Gastroesophageal sphincter (tissue), 4 donors: ENCODE data around the gene PPP1R26. TPM values are rescaled to one million over a fixed set of nuclear protein-coding genes. Genes with fewer than 3 reads are reported as not detected.
"Not testable (repeated sequence)": the region's sequence is repeated elsewhere in the genome, so short reads cannot be mapped to it uniquely, and the experiment has no call there.

Source experiments
- ATAC-seq: fragments of 150-250 bp; one replicate; pipeline ENCODE4 v1.9.1; 2016; ENCODE audit warnings: mild to moderate bottlenecking, moderate library complexity
- H3K27ac ChIP-seq, 4 donors: fragments of 200-600 bp; sonication (generic) in 3 of 4; 1 replicate in 3 of 4; 2 replicates in 1 of 4; pipeline ENCODE4 v1.5.1; 2016 to 2019
- H3K27me3 ChIP-seq: fragments of 200-600 bp; sonication (generic); one replicate; pipeline ENCODE4 v1.5.1; 2019
- H3K36me3 ChIP-seq, 2 donors: fragments of 200-600 bp; sonication (generic); one replicate each; pipeline ENCODE4 v1.5.1; 2019; ENCODE audit warnings: control low read depth in 1 of 2
- H3K4me1 ChIP-seq, 3 donors: fragments of 200-600 bp; sonication (generic); 1 replicate in 2 of 3; 2 replicates in 1 of 3; pipeline ENCODE4 v1.5.1; 2016 to 2019; ENCODE audit warnings: control low read depth in 2 of 3
- H3K4me3 ChIP-seq, 2 donors: fragments of 200-600 bp; sonication (generic); one replicate each; pipeline ENCODE4 v1.5.1; 2019; ENCODE audit warnings: mild to moderate bottlenecking in 1 of 2, moderate library complexity in 1 of 2
- H3K9me3 ChIP-seq, 3 donors: fragments of 200-600 bp; sonication (generic); one replicate each; pipeline ENCODE4 v1.5.1; 2017 to 2019; ENCODE audit warnings: control low read depth in 2 of 3
- EP300 ChIP-seq: sonication (generic); formaldehyde crosslinking; IDR thresholded peaks from one replicate; pipeline ENCODE4 v1.6.1; 2017; ENCODE audit warnings: antibody characterized with exemption, mild to moderate bottlenecking
- POLR2A ChIP-seq, 2 donors: fragments of 450-650 bp; IDR thresholded peaks; one replicate each; pipeline ENCODE4 v1.6.1; 2017; ENCODE audit warnings: antibody characterized with exemption in 2 of 2, mild to moderate bottlenecking in 2 of 2, moderate library complexity in 1 of 2
- POLR2AphosphoS5 ChIP-seq: sonication (generic); formaldehyde crosslinking; IDR thresholded peaks from one replicate; pipeline ENCODE4 v1.6.1; 2017; ENCODE audit warnings: antibody characterized with exemption
- WGBS, 2 donors: methylation state at CpG; one replicate each; pipeline ENCODE4 v1.1.5; 2018; ENCODE audit warnings: low coverage in 1 of 2; 5-methylcytosine and 5-hydroxymethylcytosine counted together
- total RNA-seq, 4 donors: library from RNA; depleted of rRNA; stranded (reverse); fragments of >200 nt; gene quantifications; one replicate each; pipeline ENCODE4 v1.1.0, GENCODE V29; 2016
- TF ChIP-seq, protein P1 (sequence below), 4 experiments: fragments of 200-600 bp in 2 of 4; fragments of 450-650 bp in 2 of 4; sonication (generic) in 1 of 4; IDR thresholded peaks; one replicate each; pipeline ENCODE4 v1.5.1; 2017 to 2019; ENCODE audit warnings: antibody characterized with exemption in 4 of 4, mild to moderate bottlenecking in 2 of 4, moderate library complexity in 2 of 4

Gene PPP1R26
- total RNA-seq, 4 donors from 2014 or later: 10.9 to 25.0 (median 14.4) TPM

- 30 to 76% methylated on average over 6 to 20 of the region's 23 CpGs for WGBS, 2 donors
- H3K27me3 ChIP-seq: peaks cover 61% of the 10 kb centered on the region
- no peak overlapping the region for H3K4me3 ChIP-seq
- ATAC-seq: no peak
- H3K27ac ChIP-seq: no peak overlapping the region
- TF ChIP-seq EP300 (no peak), POLR2A (IDR thresholded peaks at IDR 0.05) (no peak), POLR2AphosphoS5 (no peak)
- TF ChIP-seq, protein P1, sequence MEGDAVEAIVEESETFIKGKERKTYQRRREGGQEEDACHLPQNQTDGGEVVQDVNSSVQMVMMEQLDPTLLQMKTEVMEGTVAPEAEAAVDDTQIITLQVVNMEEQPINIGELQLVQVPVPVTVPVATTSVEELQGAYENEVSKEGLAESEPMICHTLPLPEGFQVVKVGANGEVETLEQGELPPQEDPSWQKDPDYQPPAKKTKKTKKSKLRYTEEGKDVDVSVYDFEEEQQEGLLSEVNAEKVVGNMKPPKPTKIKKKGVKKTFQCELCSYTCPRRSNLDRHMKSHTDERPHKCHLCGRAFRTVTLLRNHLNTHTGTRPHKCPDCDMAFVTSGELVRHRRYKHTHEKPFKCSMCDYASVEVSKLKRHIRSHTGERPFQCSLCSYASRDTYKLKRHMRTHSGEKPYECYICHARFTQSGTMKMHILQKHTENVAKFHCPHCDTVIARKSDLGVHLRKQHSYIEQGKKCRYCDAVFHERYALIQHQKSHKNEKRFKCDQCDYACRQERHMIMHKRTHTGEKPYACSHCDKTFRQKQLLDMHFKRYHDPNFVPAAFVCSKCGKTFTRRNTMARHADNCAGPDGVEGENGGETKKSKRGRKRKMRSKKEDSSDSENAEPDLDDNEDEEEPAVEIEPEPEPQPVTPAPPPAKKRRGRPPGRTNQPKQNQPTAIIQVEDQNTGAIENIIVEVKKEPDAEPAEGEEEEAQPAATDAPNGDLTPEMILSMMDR (IDR thresholded peaks at IDR 0.05): no peak
- H3K9me3 ChIP-seq: peaks cover 0 to 24% (median 0%) of the 10 kb centered on the region in 3 donors
- no peaks in the 10 kb centered on the region for H3K4me1 ChIP-seq
- H3K36me3 ChIP-seq: no peaks in the 10 kb centered on the region
Measured at GRCh38 chr9:135455401-135456030, 24.1 kb upstream of the PPP1R26 start.

GRCh38 chr9:135456436-135457104, 23.0 kb upstream of the PPP1R26 start:
- Histone ChIP-seq H3K9me3 (peaks cover 0 to 24% (median 0%) of the 10 kb centered on the region in 3 donors), H3K4me3 (no peak overlapping the region), H3K27ac (no peak overlapping the region), H3K27me3 (peaks cover 70% of the 10 kb centered on the region), H3K4me1 (no peaks in the 10 kb centered on the region), H3K36me3 (no peaks in the 10 kb centered on the region)
- 45 to 65% methylated on average over 4 to 7 of the region's 19 CpGs for WGBS, 2 donors
- no peak for ATAC-seq
- TF ChIP-seq, protein P1 (IDR thresholded peaks at IDR 0.05): no peak
- TF ChIP-seq EP300 (no peak), POLR2AphosphoS5 (no peak), POLR2A (IDR thresholded peaks at IDR 0.05) (no peak)

DNA sequence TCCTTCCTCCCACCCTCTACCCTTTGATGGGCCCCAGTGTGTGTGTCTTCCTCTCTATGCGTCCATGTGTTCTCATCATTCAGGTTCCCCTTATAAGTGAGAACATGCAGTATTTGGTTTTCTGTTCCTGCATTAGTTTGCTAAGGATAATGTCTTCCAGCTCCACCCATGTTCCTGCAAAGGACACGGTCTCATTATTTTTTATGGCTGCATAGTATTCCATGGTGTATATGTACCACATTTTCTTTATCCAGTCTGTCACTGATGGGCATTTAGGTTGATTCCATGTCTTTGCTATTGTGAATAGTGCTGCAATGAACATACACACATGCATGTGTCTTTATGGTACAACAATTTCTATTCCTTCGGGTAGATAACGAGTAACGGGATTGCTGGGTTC, 21.1 kb upstream of the PPP1R26 start:
- peaks cover 0 to 19% (median 0%) of the 10 kb centered on the region in 3 donors for H3K9me3 ChIP-seq
- peaks cover 69% of the 10 kb centered on the region for H3K27me3 ChIP-seq
- not testable (repeated sequence) for H3K4me1 ChIP-seq, H3K27ac ChIP-seq, ATAC-seq, H3K4me3 ChIP-seq, H3K36me3 ChIP-seq
- 92 to 94% methylated on average over 4 to 5 of the region's 5 CpGs for WGBS, 2 donors

DNA sequence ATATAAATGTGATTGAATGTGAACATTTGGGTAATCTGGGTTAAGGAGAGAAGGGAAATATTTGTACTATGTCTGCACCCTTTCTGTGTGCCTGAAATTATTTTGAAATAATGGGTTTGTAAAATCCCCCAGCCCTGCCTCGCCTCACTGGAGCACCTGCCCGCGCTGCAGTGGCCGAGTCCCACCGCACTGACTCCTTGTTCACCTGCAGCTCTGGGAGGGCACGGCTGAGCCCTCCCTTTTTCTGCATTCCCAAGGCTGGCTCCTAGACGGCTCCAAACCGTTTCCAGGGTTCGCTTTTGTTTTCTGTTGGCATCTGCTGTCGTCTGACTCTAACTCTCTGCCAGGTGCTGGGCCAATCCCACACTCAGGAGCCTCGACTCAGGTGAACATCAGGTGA, 17.6 kb upstream of the PPP1R26 start:
- Histone ChIP-seq H3K4me3 (no peak overlapping the region), H3K27ac (no peak overlapping the region), H3K9me3 (no peaks in the 10 kb centered on the region), H3K36me3 (no peaks in the 10 kb centered on the region), H3K27me3 (peaks cover 35% of the 10 kb centered on the region), H3K4me1 (no peaks in the 10 kb centered on the region)
- ATAC-seq: no peak
- 73 to 82% methylated on average over 3 to 9 of the region's 11 CpGs for WGBS, 2 donors
- TF ChIP-seq POLR2AphosphoS5: no peak

DNA sequence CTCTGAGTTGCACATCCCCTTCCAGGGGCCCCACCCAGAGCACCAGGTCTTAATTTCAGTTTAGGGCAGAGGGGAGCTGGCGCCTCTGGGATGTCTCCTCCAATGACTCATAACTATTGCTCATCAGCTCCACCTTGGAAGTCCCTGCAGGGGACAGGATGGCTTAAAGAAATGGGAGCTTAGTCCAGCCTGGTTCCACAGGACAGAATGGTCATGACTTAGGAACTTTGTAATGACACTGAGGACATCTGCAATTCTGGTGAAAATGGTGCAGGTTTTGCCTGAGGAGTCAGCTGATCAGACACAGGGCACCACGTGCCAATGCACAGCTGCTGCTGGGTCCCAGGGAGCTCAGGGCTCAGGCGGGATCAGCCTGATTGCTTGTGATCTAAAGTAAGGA, 16.4 kb upstream of the PPP1R26 start:
- Histone ChIP-seq H3K9me3 (no peaks in the 10 kb centered on the region), H3K27me3 (peaks cover 28% of the 10 kb centered on the region), H3K36me3 (no peaks in the 10 kb centered on the region), H3K4me3 (no peak overlapping the region), H3K4me1 (no peaks in the 10 kb centered on the region), H3K27ac (no peak overlapping the region)
- WGBS, 2 donors: 50 to 63% methylated on average over 1 to 3 of the region's 3 CpGs
- no peak for ATAC-seq
- no peak for TF ChIP-seq POLR2A (IDR thresholded peaks at IDR 0.05)
- no peak for TF ChIP-seq EP300

DNA sequence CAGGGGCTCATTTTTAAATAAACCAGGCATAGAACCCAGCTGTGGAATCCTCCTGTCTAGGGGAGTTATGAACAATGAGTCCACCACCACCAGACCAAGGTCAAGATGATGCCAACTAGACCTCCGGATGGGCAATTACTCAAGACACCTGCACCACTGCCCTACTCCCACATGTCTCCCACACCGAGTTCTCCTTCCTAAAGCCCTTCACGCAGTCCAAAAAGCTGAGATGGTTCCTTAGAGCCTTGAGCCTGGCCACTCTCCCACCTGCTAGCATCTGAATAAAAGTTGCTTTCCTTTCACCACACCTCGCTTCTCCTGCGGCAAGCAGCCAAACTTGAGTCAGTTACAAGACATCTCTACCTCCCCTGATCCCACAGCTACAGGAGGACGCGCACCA, 15.4 kb upstream of the PPP1R26 start:
- Histone ChIP-seq H3K27ac (no peak overlapping the region), H3K9me3 (no peaks in the 10 kb centered on the region), H3K36me3 (no peaks in the 10 kb centered on the region), H3K4me1 (no peaks in the 10 kb centered on the region), H3K27me3 (peaks cover 31% of the 10 kb centered on the region), H3K4me3 (no peak overlapping the region)
- 80 to 85% methylated on average over 1 to 4 of the region's 7 CpGs for WGBS, 2 donors
- ATAC-seq: no peak
- TF ChIP-seq POLR2A (IDR thresholded peaks at IDR 0.05): no peak
- no peak for TF ChIP-seq POLR2AphosphoS5
- TF ChIP-seq EP300: no peak
- TF ChIP-seq, protein P1 (IDR thresholded peaks at IDR 0.05): no peak
